ENCODE results near the gene SLC39A11.
"Not testable (repeated sequence)": the region's sequence is repeated elsewhere in the genome, so short reads cannot be mapped to it uniquely, and the experiment has no call there.

Gene SLC39A11

GRCh38 chr17:72858826-72859495 is 233.5 kb downstream of the SLC39A11 start:
- DNase-seq = no peak

- DNase-seq = no peak
Measured at GRCh38 chr17:72853440-72854415, 238.8 kb downstream of the SLC39A11 start.

GRCh38 chr17:72852277-72852938 is 240.1 kb downstream of the SLC39A11 start:
- no peak for DNase-seq

GRCh38 chr17:72850410-72851118 is 241.9 kb downstream of the SLC39A11 start:
- DNase-seq = no peak

GRCh38 chr17:72846399-72846798 is 246.1 kb downstream of the SLC39A11 start:
- DNase-seq = no peak

GRCh38 chr17:72843591-72843990 is 248.9 kb downstream of the SLC39A11 start:
- no peak for DNase-seq

- no peak for DNase-seq
Measured at GRCh38 chr17:72840019-72840418, 252.5 kb downstream of the SLC39A11 start.

GRCh38 chr17:72839131-72839725 is 253.3 kb downstream of the SLC39A11 start:
- no peak for DNase-seq

- DNase-seq = no peak
Measured at GRCh38 chr17:72838581-72838980, 253.9 kb downstream of the SLC39A11 start.

- no peak for DNase-seq
Measured at GRCh38 chr17:72838068-72838467, 254.4 kb downstream of the SLC39A11 start.

- DNase-seq = no peak
Measured at GRCh38 chr17:72837335-72837734, 255.2 kb downstream of the SLC39A11 start.

GRCh38 chr17:72833128-72833765 is 259.2 kb downstream of the SLC39A11 start:
- DNase-seq = no peak

GRCh38 chr17:72832306-72832705 is 260.2 kb downstream of the SLC39A11 start:
- no peak for DNase-seq

GRCh38 chr17:72829883-72830282 is 262.6 kb downstream of the SLC39A11 start:
- no peak for DNase-seq

- DNase-seq = no peak
Measured at GRCh38 chr17:72826602-72827001, 265.9 kb downstream of the SLC39A11 start.

- not testable (repeated sequence) for DNase-seq
Measured at GRCh38 chr17:72826059-72826458, 266.4 kb downstream of the SLC39A11 start.

- no peak for DNase-seq
Measured at GRCh38 chr17:72825218-72825617, 267.3 kb downstream of the SLC39A11 start.

- not testable (repeated sequence) for DNase-seq
Measured at GRCh38 chr17:72824267-72824666, 268.2 kb downstream of the SLC39A11 start.

GRCh38 chr17:72822358-72823023 is 270.0 kb downstream of the SLC39A11 start:
- no peak for DNase-seq

GRCh38 chr17:72816406-72816805 is 276.1 kb downstream of the SLC39A11 start:
- no peak for DNase-seq

GRCh38 chr17:72813481-72813880 is 279.0 kb downstream of the SLC39A11 start:
- no peak for DNase-seq
